Liver (tissue), 3 donors: Measurements from ENCODE around the gene LHFPL3.

Source experiments
- FOXA1 ChIP-seq: IDR thresholded peaks from 2 replicates; pipeline ENCODE4 v1.6.1; 2016; ENCODE audit warnings: antibody characterized with exemption
- JUND ChIP-seq, 2 donors: IDR thresholded peaks; 2 replicates each; pipeline ENCODE4 v1.6.1; 2016; ENCODE audit warnings: antibody characterized with exemption in 2 of 2
- RAD21 ChIP-seq, 2 donors: IDR thresholded peaks; 2 replicates each; pipeline ENCODE4 v1.6.1; 2016; ENCODE audit warnings: antibody characterized with exemption in 2 of 2, mild to moderate bottlenecking in 2 of 2
- RXRA ChIP-seq, 2 donors: IDR thresholded peaks; 2 replicates each; pipeline ENCODE4 v1.6.1; 2017 to 2018; ENCODE audit warnings: antibody characterized with exemption in 2 of 2, mild to moderate bottlenecking in 1 of 2
- SP1 ChIP-seq: IDR thresholded peaks from 2 replicates; pipeline ENCODE4 v1.6.1; 2018; ENCODE audit warnings: antibody characterized with exemption, mild to moderate bottlenecking
- YY1 ChIP-seq: IDR thresholded peaks from 2 replicates; pipeline ENCODE4 v1.6.1; 2016; ENCODE audit warnings: antibody characterized with exemption, mild to moderate bottlenecking
- TF ChIP-seq, protein P1 (sequence below): fragments of 150-350 bp; IDR thresholded peaks from 2 replicates; pipeline ENCODE4 v1.5.1; 2017; ENCODE audit warnings: improper control_type of control experiment, low read depth, low read length; ENCODE audit not compliant: missing input control
- TF ChIP-seq, protein P2 (sequence below): IDR thresholded peaks from 2 replicates; pipeline ENCODE4 v1.6.1; 2016; ENCODE audit warnings: antibody characterized with exemption
- TF ChIP-seq, protein P3 (sequence below): IDR thresholded peaks from 2 replicates; pipeline ENCODE4 v1.6.1; 2016; ENCODE audit warnings: antibody characterized with exemption, mild to moderate bottlenecking
- donor health status: healthy.
- donor health status: healthy.

DNA sequence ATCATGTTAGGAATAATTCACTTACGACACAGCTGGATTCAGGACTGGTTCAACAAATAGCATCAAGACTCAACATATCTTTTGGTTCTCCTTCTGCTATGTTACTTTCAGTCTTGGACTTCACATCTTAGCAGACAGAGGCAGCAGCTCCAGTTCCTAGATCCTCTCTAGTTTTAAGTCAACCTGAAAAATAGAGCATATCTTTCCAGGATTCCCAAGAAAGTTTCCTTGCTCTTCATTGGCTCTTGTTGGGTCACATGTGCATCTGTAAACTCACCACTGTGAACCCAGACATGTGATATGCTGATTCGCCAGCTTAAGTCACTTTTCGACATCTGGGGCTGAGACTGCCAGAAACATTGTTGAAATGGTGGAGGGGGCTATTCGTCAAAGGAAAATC is 475.5 kb downstream of the LHFPL3 start:
- no peak for TF ChIP-seq RAD21 (IDR thresholded peaks at IDR 0.05)
- TF ChIP-seq, protein P1, sequence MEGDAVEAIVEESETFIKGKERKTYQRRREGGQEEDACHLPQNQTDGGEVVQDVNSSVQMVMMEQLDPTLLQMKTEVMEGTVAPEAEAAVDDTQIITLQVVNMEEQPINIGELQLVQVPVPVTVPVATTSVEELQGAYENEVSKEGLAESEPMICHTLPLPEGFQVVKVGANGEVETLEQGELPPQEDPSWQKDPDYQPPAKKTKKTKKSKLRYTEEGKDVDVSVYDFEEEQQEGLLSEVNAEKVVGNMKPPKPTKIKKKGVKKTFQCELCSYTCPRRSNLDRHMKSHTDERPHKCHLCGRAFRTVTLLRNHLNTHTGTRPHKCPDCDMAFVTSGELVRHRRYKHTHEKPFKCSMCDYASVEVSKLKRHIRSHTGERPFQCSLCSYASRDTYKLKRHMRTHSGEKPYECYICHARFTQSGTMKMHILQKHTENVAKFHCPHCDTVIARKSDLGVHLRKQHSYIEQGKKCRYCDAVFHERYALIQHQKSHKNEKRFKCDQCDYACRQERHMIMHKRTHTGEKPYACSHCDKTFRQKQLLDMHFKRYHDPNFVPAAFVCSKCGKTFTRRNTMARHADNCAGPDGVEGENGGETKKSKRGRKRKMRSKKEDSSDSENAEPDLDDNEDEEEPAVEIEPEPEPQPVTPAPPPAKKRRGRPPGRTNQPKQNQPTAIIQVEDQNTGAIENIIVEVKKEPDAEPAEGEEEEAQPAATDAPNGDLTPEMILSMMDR: no peak
- TF ChIP-seq FOXA1: no peak
- no peak for TF ChIP-seq YY1
- TF ChIP-seq, protein P2, sequence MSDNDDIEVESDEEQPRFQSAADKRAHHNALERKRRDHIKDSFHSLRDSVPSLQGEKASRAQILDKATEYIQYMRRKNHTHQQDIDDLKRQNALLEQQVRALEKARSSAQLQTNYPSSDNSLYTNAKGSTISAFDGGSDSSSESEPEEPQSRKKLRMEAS: no peak
- TF ChIP-seq, protein P3, sequence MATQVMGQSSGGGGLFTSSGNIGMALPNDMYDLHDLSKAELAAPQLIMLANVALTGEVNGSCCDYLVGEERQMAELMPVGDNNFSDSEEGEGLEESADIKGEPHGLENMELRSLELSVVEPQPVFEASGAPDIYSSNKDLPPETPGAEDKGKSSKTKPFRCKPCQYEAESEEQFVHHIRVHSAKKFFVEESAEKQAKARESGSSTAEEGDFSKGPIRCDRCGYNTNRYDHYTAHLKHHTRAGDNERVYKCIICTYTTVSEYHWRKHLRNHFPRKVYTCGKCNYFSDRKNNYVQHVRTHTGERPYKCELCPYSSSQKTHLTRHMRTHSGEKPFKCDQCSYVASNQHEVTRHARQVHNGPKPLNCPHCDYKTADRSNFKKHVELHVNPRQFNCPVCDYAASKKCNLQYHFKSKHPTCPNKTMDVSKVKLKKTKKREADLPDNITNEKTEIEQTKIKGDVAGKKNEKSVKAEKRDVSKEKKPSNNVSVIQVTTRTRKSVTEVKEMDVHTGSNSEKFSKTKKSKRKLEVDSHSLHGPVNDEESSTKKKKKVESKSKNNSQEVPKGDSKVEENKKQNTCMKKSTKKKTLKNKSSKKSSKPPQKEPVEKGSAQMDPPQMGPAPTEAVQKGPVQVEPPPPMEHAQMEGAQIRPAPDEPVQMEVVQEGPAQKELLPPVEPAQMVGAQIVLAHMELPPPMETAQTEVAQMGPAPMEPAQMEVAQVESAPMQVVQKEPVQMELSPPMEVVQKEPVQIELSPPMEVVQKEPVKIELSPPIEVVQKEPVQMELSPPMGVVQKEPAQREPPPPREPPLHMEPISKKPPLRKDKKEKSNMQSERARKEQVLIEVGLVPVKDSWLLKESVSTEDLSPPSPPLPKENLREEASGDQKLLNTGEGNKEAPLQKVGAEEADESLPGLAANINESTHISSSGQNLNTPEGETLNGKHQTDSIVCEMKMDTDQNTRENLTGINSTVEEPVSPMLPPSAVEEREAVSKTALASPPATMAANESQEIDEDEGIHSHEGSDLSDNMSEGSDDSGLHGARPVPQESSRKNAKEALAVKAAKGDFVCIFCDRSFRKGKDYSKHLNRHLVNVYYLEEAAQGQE: no peak
- TF ChIP-seq RXRA (IDR thresholded peaks at IDR 0.05): no peak
- TF ChIP-seq JUND (IDR thresholded peaks at IDR 0.05): no peak
- TF ChIP-seq SP1: no peak
